ENCODE results near the gene MAP3K10. TPM values are rescaled to one million over a fixed set of nuclear protein-coding genes. Genes with fewer than 3 reads are reported as not detected.

The MAP3K10 gene
- total and polyA plus RNA-seq, 9 of the 15 experiments (the other 6 are each of a cell fraction or from before 2014, with no cell fraction given) = 0.01 to 8.0 (median 2.7) TPM; not detected in 1

DNA sequence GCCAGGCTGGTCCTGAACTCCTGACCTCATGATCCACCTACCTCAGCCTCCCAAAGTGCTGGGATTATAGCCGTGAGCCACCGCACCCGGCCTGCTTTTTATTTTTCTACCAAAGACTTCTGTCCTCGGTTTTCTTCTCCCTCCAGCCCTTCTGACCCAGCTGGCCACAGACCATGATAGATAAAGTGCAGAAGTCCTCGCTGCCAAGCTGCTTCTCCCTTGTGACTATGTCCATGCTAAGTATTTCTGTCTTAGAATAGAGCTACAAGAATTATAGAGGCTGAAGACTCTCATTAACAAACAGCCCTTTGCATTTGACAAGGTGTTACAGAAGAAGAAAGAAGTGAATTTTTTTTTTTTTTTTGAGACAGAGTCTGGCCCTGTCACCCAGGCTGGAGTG lies 15.4 kb upstream of the MAP3K10 start (continued):
- TF ChIP-seq, protein P1, sequence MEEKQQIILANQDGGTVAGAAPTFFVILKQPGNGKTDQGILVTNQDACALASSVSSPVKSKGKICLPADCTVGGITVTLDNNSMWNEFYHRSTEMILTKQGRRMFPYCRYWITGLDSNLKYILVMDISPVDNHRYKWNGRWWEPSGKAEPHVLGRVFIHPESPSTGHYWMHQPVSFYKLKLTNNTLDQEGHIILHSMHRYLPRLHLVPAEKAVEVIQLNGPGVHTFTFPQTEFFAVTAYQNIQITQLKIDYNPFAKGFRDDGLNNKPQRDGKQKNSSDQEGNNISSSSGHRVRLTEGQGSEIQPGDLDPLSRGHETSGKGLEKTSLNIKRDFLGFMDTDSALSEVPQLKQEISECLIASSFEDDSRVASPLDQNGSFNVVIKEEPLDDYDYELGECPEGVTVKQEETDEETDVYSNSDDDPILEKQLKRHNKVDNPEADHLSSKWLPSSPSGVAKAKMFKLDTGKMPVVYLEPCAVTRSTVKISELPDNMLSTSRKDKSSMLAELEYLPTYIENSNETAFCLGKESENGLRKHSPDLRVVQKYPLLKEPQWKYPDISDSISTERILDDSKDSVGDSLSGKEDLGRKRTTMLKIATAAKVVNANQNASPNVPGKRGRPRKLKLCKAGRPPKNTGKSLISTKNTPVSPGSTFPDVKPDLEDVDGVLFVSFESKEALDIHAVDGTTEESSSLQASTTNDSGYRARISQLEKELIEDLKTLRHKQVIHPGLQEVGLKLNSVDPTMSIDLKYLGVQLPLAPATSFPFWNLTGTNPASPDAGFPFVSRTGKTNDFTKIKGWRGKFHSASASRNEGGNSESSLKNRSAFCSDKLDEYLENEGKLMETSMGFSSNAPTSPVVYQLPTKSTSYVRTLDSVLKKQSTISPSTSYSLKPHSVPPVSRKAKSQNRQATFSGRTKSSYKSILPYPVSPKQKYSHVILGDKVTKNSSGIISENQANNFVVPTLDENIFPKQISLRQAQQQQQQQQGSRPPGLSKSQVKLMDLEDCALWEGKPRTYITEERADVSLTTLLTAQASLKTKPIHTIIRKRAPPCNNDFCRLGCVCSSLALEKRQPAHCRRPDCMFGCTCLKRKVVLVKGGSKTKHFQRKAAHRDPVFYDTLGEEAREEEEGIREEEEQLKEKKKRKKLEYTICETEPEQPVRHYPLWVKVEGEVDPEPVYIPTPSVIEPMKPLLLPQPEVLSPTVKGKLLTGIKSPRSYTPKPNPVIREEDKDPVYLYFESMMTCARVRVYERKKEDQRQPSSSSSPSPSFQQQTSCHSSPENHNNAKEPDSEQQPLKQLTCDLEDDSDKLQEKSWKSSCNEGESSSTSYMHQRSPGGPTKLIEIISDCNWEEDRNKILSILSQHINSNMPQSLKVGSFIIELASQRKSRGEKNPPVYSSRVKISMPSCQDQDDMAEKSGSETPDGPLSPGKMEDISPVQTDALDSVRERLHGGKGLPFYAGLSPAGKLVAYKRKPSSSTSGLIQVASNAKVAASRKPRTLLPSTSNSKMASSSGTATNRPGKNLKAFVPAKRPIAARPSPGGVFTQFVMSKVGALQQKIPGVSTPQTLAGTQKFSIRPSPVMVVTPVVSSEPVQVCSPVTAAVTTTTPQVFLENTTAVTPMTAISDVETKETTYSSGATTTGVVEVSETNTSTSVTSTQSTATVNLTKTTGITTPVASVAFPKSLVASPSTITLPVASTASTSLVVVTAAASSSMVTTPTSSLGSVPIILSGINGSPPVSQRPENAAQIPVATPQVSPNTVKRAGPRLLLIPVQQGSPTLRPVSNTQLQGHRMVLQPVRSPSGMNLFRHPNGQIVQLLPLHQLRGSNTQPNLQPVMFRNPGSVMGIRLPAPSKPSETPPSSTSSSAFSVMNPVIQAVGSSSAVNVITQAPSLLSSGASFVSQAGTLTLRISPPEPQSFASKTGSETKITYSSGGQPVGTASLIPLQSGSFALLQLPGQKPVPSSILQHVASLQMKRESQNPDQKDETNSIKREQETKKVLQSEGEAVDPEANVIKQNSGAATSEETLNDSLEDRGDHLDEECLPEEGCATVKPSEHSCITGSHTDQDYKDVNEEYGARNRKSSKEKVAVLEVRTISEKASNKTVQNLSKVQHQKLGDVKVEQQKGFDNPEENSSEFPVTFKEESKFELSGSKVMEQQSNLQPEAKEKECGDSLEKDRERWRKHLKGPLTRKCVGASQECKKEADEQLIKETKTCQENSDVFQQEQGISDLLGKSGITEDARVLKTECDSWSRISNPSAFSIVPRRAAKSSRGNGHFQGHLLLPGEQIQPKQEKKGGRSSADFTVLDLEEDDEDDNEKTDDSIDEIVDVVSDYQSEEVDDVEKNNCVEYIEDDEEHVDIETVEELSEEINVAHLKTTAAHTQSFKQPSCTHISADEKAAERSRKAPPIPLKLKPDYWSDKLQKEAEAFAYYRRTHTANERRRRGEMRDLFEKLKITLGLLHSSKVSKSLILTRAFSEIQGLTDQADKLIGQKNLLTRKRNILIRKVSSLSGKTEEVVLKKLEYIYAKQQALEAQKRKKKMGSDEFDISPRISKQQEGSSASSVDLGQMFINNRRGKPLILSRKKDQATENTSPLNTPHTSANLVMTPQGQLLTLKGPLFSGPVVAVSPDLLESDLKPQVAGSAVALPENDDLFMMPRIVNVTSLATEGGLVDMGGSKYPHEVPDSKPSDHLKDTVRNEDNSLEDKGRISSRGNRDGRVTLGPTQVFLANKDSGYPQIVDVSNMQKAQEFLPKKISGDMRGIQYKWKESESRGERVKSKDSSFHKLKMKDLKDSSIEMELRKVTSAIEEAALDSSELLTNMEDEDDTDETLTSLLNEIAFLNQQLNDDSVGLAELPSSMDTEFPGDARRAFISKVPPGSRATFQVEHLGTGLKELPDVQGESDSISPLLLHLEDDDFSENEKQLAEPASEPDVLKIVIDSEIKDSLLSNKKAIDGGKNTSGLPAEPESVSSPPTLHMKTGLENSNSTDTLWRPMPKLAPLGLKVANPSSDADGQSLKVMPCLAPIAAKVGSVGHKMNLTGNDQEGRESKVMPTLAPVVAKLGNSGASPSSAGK (IDR thresholded peaks at IDR 0.05) = no peak
- TF ChIP-seq SMARCE1 (IDR thresholded peaks at IDR 0.05) = no peak

Data from K562 (cell line).